ENCODE data around the gene MAGEB6B.
"Not testable (repeated sequence)": the region's sequence is repeated elsewhere in the genome, so short reads cannot be mapped to it uniquely, and the experiment has no call there.

Gene MAGEB6B

GRCh38 chrX:26160301-26160700 lies at the start of gene MAGEB6B:
TSS of gene MAGEB6B (plus strand) at chrX:26160601. CDS start at chrX:26160601, 0 bp downstream.
- intact Hi-C loops (cut with DNase I) = no loop called here
- no peak for DNase-seq

DNA sequence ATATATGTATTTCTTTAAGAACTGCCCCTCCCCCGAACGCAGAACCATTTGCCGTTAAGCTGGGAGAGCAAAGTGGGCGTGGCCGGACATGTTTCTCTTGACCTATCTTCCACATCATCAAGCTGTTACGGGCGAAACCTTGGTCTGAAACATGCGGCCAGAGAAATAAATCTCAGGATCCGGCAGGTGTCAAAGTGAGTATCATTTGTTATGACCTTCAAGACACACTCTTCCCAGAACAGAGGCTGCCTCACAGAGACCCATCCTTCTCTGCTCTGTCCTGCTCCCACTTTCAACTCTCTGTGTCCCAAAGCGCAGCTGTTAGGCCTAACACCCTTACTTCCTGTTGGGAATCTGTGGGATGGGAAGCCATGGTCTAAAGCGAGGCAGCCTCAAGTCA lies 22.1 kb upstream of the MAGEB6B start, which contains the start of gene MAGEB18:
MAGEB18 (plus strand) TSS at position 70 of the 400 bp plus-strand sequence. CDS start 643 bp downstream, outside the sequence.
- DNase-seq = no peak
- intact Hi-C loops (cut with DNase I) = no loop called here

DNA sequence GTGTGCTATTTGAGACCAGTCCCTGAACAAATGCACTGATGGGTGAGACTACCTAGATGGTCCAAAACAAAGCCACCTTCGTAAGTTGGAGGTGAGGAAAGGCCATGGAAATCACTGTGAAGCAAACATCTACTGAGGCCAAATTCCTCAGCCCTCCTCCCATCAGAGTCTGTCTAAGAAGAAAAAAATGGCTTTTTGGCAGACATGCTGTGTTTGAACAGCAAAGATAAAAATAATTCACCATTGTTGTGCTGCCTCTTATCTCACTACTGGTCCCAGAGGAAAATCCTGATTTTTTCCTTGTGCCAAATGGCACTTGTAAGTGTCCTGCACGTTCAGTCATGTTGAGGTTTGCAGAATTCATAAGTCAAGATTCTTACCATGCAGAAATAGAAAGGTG lies 14.4 kb upstream of the MAGEB6B start:
- no peak for DNase-seq
- intact Hi-C loops (cut with DNase I) = no loop called here

DNA sequence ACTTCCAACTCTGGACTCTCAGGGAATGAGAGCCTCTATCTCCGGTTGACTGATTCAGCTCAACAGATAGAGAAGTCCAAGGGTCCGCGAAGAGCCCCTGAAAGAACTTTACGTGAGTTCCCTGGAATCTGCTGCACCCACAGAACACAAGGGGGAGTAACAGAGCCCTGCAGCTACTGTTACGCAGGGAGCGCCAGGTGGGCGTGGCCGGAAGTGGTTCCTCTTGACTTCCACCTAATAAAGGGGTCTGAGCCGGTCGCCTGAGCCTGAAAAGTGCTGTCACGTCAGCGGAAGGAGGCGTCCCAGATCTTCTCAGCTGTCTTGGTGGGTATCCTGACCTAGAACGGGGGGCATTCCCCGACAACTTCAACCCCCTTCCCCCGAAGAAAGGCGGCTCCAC lies 31.8 kb downstream of the MAGEB6B start, which contains the start of gene MAGEB6:
MAGEB6 (plus strand) TSS at position 237 of the 400 bp plus-strand sequence. CDS start 1,407 bp downstream, outside the sequence.
- DNase-seq = peak in 2 of 10 donors; percentile 63 to 75
- intact Hi-C loops (cut with DNase I) = no loop called here

DNA sequence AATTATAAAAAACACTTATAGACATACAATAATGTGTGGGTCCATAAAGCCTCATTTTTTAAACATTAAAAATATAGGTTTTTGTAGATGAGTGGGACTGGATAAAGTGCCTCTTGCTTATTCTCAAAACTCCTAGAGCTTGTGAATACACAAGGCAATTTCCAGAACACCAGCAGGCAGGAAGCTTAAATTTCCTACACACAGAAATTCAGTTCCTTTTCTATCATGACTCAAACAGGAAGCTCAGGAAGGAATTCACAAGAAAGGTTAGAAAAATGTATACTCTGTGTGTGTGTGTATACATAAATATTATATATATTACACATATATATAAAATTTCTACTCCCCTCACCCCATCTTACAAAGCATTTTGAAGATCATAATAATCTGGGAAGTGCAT lies 43.2 kb downstream of the MAGEB6B start:
- DNase-seq = no peak

GRCh38 chrX:26204717-26205116 lies 44.3 kb downstream of the MAGEB6B start:
- intact Hi-C loops (cut with DNase I) = not testable (repeated sequence)
- peak in 2 of 10 donors; percentile 59 to 80 for DNase-seq

More for the DNA sequence above, 43.2 kb downstream of the MAGEB6B start:
- intact Hi-C loops (cut with DNase I) = no loop called here

- intact Hi-C loops (cut with DNase I) = no loop called here
These were observed 47.6 kb downstream of the MAGEB6B start for GRCh38 chrX:26208012-26208411.

More at GRCh38 chrX:26208012-26208411, 47.6 kb downstream of the MAGEB6B start:
- no peak for DNase-seq
